Measurements from ENCODE around the gene FRYL. TPM values are rescaled to one million over a fixed set of nuclear protein-coding genes. Genes with fewer than 3 reads are reported as not detected.
"Not testable (repeated sequence)": the region's sequence is repeated elsewhere in the genome, so short reads cannot be mapped to it uniquely, and the experiment has no call there.

Gene FRYL
- total and polyA plus RNA-seq, 2 of the 8 experiments (the other 6 are each of a cell fraction or from before 2014, with no cell fraction given) = 8.0 to 36.5 TPM

GRCh38 chr4:48638586-48638985 lies 141.5 kb downstream of the FRYL start:
- H2BK15ac ChIP-seq (ENCODE audit: low read length); H3K4ac ChIP-seq (replicated peaks; ENCODE audit: insufficient read length, low read depth, low read length); H3K27me3 ChIP-seq (replicated peaks in 1 of 4; ENCODE audit: control insufficient read depth in 3 of 4, extremely low read depth in 1 of 4, insufficient read depth in 3 of 4, low read length in 3 of 4); H2BK12ac ChIP-seq (ENCODE audit: low read depth, low read length); H3K9me3 ChIP-seq (ENCODE audit: insufficient read depth in 2 of 2, low read depth in 1 of 2, low read length in 1 of 2); POLR2A ChIA-PET (ENCODE audit: partially characterized antibody); H4K8ac ChIP-seq (ENCODE audit: extremely low read depth, insufficient read depth, low read length); H3K23me2 ChIP-seq (ENCODE audit: low read depth, low read length); H3K56ac ChIP-seq (replicated peaks; ENCODE audit: insufficient read length, low read depth, low read length); H3K27ac ChIP-seq (ENCODE audit: low read depth, low read length); CTCF ChIA-PET (ENCODE audit: partially characterized antibody); FAIRE-seq; H2AFZ ChIP-seq (ENCODE audit: low read length); H3K79me1 ChIP-seq (ENCODE audit: low read depth, low read length); H3K4me1 ChIP-seq (replicated peaks in 1 of 4; ENCODE audit: control insufficient read depth in 3 of 4, insufficient read depth in 4 of 4, low read length in 3 of 4); H2BK120ac ChIP-seq (replicated peaks; ENCODE audit: low read depth, low read length); H3K9ac ChIP-seq (replicated peaks in 1 of 4; ENCODE audit: extremely low read depth in 1 of 4, low read depth in 3 of 4, low read length in 3 of 4); H3K23ac ChIP-seq (ENCODE audit: insufficient read length); H4K20me1 ChIP-seq (replicated peaks in 1 of 2; ENCODE audit: control insufficient read depth in 1 of 2, insufficient read depth in 2 of 2, low read length in 2 of 2); H4K91ac ChIP-seq (replicated peaks; ENCODE audit: insufficient read length, low read length); H3K14ac ChIP-seq (ENCODE audit: insufficient read length); DNase-seq (ENCODE audit: low read depth in 1 of 2, low spot score in 2 of 2); H3K18ac ChIP-seq (ENCODE audit: extremely low read depth, low read length); H3K4me3 ChIP-seq (ENCODE audit: extremely low read depth in 1 of 4, insufficient read depth in 2 of 4, low read depth in 3 of 4, low read length in 4 of 4); H3K4me2 ChIP-seq (ENCODE audit: insufficient read depth in 1 of 2, low read depth in 2 of 2, low read length in 2 of 2); H4K5ac ChIP-seq (ENCODE audit: insufficient read length, low read depth, low read length); H2BK20ac ChIP-seq (ENCODE audit: low read length); H2AK5ac ChIP-seq (ENCODE audit: low read depth, low read length); H2BK5ac ChIP-seq (ENCODE audit: low read depth, low read length); H3K36me3 ChIP-seq (ENCODE audit: control insufficient read depth in 2 of 4, insufficient read depth in 4 of 4, low read length in 3 of 4): not testable (repeated sequence)
- 94% methylated on average over 5 of the region's 5 CpGs; no CpG with 5 or more reads in 1 of the 2 experiments for WGBS, 2 experiments (ENCODE audit: extremely low coverage in 1 of 2, insufficient coverage in 1 of 2, insufficient read length in 1 of 2, insufficient replicate concordance in 2 of 2, low coverage in 1 of 2, low lambda C conversion rate in 2 of 2, missing lambda C conversion rate in 1 of 2)
- peaks cover 0 to 25% of the 10 kb centered on the region in 2 experiments; a peak in 2 of 4 replicates for H3K79me2 ChIP-seq (ENCODE audit: control insufficient read depth in 1 of 2, insufficient read depth in 2 of 2, low read length in 2 of 2)

All from H1 (cell line).